ENCODE data around the gene CPN2.

GRCh38 chr3:194306771-194307640, 44.1 kb downstream of the CPN2 start:
- no peak for TF ChIP-seq CTCF (IDR thresholded peaks at IDR 0.05)
- no peak for TF ChIP-seq POLR2A (IDR thresholded peaks at IDR 0.05)

Measured in tibial nerve (tissue), 3 donors.